ENCODE measurements around the gene SP7.
"Not testable (repeated sequence)": the region's sequence is repeated elsewhere in the genome, so short reads cannot be mapped to it uniquely, and the experiment has no call there.

DNA sequence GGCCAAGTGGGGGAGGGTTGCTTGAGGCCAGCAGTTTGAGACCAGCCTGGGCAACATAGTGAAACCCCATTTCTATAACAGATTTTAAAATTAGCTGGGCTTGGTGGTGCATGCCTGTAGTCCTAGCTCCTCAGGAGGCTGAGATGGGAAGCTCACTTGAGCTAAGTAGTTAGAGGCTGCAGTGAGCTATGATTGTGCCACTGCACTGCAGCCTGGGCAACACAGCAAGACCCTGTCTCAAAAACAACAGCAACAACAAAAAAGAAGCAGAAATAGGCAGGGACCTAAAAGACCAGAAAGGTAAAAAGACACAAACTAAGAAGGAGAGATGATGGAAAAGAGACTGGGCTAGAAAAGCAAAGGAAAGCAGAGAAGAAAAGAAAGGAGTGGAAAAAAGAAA lies 3.8 kb downstream of the SP7 start:
- TF ChIP-seq, protein P1, sequence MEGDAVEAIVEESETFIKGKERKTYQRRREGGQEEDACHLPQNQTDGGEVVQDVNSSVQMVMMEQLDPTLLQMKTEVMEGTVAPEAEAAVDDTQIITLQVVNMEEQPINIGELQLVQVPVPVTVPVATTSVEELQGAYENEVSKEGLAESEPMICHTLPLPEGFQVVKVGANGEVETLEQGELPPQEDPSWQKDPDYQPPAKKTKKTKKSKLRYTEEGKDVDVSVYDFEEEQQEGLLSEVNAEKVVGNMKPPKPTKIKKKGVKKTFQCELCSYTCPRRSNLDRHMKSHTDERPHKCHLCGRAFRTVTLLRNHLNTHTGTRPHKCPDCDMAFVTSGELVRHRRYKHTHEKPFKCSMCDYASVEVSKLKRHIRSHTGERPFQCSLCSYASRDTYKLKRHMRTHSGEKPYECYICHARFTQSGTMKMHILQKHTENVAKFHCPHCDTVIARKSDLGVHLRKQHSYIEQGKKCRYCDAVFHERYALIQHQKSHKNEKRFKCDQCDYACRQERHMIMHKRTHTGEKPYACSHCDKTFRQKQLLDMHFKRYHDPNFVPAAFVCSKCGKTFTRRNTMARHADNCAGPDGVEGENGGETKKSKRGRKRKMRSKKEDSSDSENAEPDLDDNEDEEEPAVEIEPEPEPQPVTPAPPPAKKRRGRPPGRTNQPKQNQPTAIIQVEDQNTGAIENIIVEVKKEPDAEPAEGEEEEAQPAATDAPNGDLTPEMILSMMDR (IDR thresholded peaks at IDR 0.05), result not testable (repeated sequence)
- not testable (repeated sequence) for TF ChIP-seq POLR2A (IDR thresholded peaks at IDR 0.05)
